ENCODE results near the gene PTTG1IP.

PTTG1IP gene, protein sequence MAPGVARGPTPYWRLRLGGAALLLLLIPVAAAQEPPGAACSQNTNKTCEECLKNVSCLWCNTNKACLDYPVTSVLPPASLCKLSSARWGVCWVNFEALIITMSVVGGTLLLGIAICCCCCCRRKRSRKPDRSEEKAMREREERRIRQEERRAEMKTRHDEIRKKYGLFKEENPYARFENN

DNA sequence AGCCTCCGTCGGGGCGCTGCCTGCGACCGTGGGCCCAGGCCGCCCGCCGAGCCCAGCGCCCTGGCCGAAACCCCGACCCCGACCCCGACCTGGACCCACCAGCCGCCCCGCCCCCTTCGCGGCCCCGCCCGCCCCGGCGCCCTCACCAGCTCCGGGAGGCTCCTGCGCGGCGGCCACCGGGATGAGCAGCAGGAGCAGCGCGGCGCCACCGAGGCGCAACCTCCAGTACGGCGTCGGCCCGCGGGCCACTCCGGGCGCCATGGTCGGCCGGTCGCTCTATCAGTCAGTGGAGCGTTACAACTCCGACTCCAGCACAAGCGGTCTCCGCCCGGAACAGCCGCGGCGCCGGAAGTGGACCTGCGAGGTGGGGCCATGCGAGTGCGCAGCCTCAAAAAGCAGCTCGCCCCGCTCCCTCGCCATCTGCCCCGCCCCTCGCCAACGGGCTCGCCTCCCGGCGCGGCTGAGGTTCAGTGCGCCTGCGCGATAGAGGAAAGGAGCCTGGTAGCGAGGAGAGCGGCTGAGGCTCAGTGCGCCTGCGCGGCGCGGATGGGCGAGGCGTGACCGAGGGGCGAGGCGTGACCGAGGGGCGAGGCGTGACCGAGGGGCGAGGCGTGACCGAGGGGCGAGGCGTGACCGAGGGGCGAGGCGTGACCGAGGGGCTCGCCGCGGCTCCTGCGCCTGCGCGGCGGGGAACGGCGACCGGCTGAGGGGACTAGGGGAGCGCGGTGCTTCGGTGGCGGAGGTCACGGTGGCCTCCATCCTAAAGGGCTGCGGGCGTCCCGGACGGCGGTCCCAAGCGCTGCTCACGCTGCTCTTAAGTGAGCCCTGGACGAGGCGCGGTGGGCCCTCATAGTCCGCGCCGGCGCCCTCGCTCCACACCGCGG is at the start of gene PTTG1IP:
Gene PTTG1IP (minus strand): TSS at position 335 of the 884 bp plus-strand sequence. CDS start 74 bp downstream, at position 261.
- TF ChIP-seq, protein P1, sequence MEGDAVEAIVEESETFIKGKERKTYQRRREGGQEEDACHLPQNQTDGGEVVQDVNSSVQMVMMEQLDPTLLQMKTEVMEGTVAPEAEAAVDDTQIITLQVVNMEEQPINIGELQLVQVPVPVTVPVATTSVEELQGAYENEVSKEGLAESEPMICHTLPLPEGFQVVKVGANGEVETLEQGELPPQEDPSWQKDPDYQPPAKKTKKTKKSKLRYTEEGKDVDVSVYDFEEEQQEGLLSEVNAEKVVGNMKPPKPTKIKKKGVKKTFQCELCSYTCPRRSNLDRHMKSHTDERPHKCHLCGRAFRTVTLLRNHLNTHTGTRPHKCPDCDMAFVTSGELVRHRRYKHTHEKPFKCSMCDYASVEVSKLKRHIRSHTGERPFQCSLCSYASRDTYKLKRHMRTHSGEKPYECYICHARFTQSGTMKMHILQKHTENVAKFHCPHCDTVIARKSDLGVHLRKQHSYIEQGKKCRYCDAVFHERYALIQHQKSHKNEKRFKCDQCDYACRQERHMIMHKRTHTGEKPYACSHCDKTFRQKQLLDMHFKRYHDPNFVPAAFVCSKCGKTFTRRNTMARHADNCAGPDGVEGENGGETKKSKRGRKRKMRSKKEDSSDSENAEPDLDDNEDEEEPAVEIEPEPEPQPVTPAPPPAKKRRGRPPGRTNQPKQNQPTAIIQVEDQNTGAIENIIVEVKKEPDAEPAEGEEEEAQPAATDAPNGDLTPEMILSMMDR (IDR thresholded peaks at IDR 0.05; ENCODE audit: extremely low read depth, missing control alignments) = no peak
- peak; percentile 100 for DNase-seq (ENCODE audit: low spot score)

DNA sequence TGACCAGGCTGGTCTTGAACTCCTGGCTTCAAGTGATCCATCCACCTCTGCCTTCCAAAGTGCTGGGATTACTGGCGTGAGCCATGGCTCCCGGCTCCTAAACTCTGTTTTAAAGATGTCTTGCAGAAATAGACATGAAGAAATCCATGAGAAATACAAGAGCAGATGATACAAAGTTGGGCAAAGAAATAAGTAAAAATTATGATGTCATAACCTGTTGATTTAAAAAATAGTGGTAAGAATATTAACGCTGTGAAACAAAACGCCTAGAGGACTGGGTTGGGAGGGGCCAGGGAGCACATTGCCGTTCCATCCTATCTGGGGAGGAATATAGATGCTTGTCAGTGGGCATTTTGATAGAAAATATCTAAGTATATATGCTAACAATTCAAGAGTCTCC is 48.4 kb upstream of the PTTG1IP start:
- TF ChIP-seq, protein P1 (IDR thresholded peaks at IDR 0.05; ENCODE audit: extremely low read depth, missing control alignments) = no peak
- DNase-seq (ENCODE audit: low spot score) = no peak

DNA sequence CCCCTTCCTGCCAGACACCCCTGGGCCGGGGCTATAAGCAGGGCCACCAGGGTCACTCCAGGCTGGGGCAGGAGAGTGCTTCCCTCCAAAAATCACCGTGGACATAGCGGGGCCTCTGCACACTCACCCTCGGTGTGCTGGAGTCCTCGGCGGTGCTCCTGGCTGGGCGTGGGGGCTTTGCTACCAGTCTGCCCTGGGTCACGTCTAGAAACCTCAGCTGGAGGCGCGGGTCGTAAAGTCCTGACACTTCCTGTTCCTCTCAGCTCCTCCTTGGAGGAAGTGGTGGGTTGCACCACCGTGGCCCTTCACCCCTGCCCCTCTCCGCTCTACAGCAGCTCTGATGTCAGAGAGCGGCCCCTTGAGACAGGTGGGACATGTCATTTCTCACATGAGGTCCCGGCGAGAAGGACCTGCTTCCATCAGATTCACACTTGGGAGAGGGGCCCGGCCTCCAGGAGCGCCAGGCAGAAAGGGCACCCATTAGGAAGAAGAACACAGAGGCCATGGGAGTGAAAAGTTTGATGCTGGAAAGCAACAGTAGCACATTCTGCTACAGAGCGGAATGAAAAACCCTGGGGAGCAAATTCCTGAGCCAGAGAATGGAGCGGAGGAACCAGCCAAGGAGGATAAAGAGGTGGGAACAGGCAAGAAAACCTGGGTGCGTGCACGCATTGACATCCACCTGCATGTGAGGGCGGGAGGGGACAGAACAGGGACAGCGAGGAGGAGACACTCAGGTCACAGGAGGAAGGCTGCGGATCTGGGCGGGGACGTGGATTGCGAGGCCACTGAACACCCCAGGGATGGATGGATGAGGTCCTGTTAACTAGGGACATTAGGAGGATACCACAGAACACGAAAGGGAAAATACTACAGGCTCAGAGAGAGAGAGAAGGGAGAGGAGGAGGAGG is 47.5 kb upstream of the PTTG1IP start, which contains the start of gene ITGB2:
Gene ITGB2 (minus strand): TSS at position 206 of the 911 bp plus-strand sequence. CDS start 10,117 bp downstream, outside the sequence.
- TF ChIP-seq, protein P1 (IDR thresholded peaks at IDR 0.05; ENCODE audit: extremely low read depth, missing control alignments) = no peak
- DNase-seq (ENCODE audit: low spot score) = peak; percentile 78

DNA sequence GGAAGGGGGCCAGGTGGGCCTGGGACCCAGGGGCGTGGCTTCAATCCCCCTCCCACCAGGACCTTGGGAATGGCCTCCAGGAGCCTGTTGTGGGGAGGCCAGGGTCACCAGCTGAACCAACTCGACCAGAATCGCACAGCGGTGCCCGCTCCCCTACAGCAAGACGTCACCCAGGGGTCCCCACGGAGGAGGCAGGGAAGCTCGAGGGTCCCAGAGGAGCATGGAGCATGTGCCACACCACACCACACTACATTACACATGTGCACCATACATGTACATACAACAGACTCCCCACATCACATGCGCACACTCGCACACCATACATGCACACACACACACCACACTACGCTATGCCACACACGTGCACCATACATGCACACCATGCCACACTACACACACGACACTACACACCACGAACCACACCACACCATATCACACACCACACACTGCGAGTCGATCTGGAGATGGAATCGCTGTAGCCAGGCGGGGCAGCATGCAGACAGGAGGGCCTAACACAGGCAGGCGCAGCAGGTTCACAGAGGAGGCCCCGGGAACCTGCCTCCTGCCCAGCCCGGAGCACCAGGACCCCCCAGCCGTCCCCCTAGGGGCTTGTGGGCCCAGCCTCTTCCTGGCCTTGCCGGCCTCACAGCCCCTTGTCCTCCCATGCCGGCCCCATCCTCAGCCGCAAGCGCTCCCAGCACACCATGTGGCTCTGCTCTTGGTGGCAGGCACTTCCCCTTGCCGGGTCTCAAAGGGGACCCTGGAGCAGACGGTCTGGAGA is 46.6 kb upstream of the PTTG1IP start:
- no peak for DNase-seq (ENCODE audit: low spot score)
- TF ChIP-seq, protein P1 (IDR thresholded peaks at IDR 0.05; ENCODE audit: extremely low read depth, missing control alignments) = no peak

DNA sequence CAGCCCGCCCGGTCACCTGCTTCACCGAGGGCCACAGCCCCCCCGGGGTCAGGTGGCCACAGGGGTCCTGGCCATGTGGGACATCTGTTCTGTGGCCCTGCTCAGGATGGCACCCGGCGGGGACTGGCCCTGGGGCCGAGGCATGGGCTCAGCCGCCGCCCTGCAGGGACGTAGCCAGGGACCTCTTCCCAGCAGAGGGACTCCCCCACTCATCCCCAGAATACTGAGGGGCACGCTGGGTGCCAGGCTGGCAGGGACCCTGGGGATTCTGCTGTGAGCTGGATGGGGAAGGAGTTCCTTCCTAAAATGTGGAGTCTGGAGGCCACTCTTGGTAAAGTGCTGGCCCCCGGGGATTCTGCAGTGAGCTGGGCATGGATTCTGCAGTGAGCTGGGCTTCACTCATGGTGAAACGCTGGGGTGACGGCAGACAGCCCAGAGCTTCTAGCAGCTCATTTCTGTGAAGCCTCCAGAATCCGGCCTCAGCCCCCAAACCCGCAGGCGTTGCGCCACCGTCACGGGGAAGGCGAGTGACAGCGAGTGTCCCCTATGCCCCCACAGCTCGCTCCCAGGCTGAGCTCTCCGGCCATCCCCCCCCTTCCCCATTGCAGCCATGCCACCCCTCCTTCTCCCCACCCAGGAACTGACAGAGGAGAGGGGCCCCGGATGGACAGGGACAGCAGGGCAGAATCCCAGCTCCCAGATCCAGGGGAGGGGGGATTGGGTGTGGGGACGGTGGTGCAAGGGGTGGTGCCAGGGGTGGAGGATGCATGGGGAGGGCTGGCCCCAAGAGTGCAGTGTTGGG is 45.8 kb upstream of the PTTG1IP start:
- DNase-seq (ENCODE audit: low spot score) = no peak
- TF ChIP-seq, protein P1 (IDR thresholded peaks at IDR 0.05; ENCODE audit: extremely low read depth, missing control alignments) = no peak

DNA sequence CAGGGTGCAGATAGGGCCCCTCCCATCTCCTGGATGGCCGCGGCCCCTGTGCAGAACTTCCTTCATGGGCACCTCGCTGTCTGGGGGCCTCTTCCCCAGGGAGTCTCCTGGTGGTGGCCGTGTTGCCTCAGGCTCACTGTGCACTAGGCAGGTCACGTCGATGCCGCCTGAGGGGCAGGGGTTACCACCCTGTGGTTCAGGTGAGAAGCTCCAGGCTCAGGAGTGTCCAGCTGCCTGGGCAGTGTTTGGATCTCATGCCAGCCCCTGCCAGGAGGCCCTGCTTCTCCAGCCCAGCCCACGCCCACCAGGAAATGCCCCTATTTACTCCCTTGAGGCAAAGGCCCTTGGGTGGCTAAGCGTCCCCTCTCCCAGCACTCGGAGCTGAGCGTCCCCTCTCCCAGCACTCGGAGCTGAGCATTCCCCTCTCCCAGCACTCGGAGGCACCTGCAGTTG is 45.1 kb upstream of the PTTG1IP start:
- no peak for DNase-seq (ENCODE audit: low spot score)
- TF ChIP-seq, protein P1 (IDR thresholded peaks at IDR 0.05; ENCODE audit: extremely low read depth, missing control alignments) = no peak

Data from GM20000 (cell line).